ENCODE measurements around the gene ARG2. TPM values are rescaled to one million over a fixed set of nuclear protein-coding genes. Genes with fewer than 3 reads are reported as not detected.
A peak's percentile ranks its signal among the peaks of the same experiment; 100 is the strongest.

ARG2 gene
- total and polyA plus RNA-seq, 2 experiments from 2014 or later: 5.6 to 6.3 TPM

DNA sequence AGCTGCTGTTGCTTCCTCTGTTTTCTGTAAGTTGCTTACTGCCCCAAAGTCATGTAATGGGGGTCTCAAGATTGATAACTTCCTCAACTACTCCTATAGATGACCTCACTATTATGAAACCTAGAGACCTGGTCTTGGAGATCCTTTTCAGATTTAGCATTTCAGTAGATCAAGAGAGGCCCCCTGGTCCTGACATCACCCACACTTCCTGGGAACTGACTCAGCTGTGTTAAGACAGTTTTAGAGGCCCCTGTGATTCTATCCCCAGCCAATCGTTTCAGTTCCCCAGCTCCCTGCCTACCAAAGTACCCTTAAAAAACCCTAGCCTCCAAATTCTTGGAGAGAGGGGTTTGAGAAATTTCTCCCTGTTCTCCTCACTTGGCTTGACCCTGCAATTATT lies 9.2 kb upstream of the ARG2 start:
- H3K27ac ChIP-seq: no peak overlapping the region
- in situ Hi-C loops (cut with MboI): no loop called here
- H3F3A ChIP-seq (ENCODE audit: insufficient read depth): no peaks in the 10 kb centered on the region
- H3K9me2 ChIP-seq (ENCODE audit: insufficient read depth): no peaks in the 10 kb centered on the region
- H3K27me3 ChIP-seq (replicated peaks; ENCODE audit: insufficient read depth): no peaks in the 10 kb centered on the region
- no peaks in the 10 kb centered on the region for H3K9me3 ChIP-seq (ENCODE audit: low read depth)
- H4K20me1 ChIP-seq (ENCODE audit: insufficient read depth): no peaks in the 10 kb centered on the region
- 88 to 95% methylated on average over 1 of the region's 1 CpG for WGBS, 2 experiments (ENCODE audit: low coverage in 1 of 2, low lambda C conversion rate in 2 of 2, missing lambda C conversion rate in 2 of 2)
- no peak overlapping the region for H2AFZ ChIP-seq
- H3K4me3 ChIP-seq: no peak overlapping the region
- H3K9ac ChIP-seq: no peak overlapping the region
- H3K4me1 ChIP-seq (ENCODE audit: insufficient read depth): no peaks in the 10 kb centered on the region
- no peak overlapping the region for H3K4me2 ChIP-seq (ENCODE audit: unreplicated experiment)
- no peak for TF ChIP-seq EZH2 (IDR thresholded peaks at IDR 0.05; ENCODE audit: insufficient read depth, poor library complexity, severe bottlenecking)
- no peak for TF ChIP-seq EZH2phosphoT487 (IDR thresholded peaks at IDR 0.05; ENCODE audit: insufficient read depth, low read depth)
- no peaks in the 10 kb centered on the region for H3K79me2 ChIP-seq (ENCODE audit: insufficient read depth)
- H3K36me3 ChIP-seq (ENCODE audit: low read depth): no peaks in the 10 kb centered on the region
- no peak for DNase-seq

DNA sequence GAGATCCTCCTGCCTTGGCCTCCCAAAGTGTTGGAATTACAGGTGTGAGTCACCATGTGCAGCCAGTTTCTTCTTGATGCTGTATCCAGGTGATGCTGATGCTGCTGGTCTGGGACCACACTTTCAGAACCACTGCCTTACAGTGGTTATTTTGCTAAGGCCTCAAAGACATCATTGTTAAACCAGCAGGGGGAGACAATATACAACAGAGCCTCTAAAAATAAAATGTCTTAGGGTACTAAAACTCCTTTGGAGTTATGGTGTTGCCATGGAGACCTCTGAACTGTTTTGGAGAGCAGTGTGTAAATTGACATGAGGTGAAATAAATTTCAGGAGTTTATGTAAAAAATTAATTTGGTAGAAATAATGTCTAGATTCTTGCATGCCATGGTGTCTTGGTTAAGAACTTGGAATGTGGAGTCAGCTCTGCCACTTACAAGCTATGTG lies 1.1 kb upstream of the ARG2 start:
- H3K9me2 ChIP-seq (ENCODE audit: insufficient read depth): no peaks in the 10 kb centered on the region
- peaks cover 17% of the 10 kb centered on the region for H3K4me1 ChIP-seq (ENCODE audit: insufficient read depth)
- H3K79me2 ChIP-seq (ENCODE audit: insufficient read depth): no peaks in the 10 kb centered on the region
- no peak overlapping the region for H3K4me3 ChIP-seq
- H2AFZ ChIP-seq: no peak overlapping the region
- H3K4me2 ChIP-seq (ENCODE audit: unreplicated experiment): peak overlapping the region; percentile 93
- H3K36me3 ChIP-seq (ENCODE audit: low read depth): no peaks in the 10 kb centered on the region
- H3K27me3 ChIP-seq (replicated peaks; ENCODE audit: insufficient read depth): no peaks in the 10 kb centered on the region
- peak overlapping the region; percentile 63 for H3K27ac ChIP-seq
- H3K9ac ChIP-seq: peak overlapping the region; percentile 77
- H3K9me3 ChIP-seq (ENCODE audit: low read depth): no peaks in the 10 kb centered on the region
- H4K20me1 ChIP-seq (ENCODE audit: insufficient read depth): no peaks in the 10 kb centered on the region
- DNase-seq: peak; percentile 91
- in situ Hi-C loops (cut with MboI): no loop called here
- TF ChIP-seq EZH2 (IDR thresholded peaks at IDR 0.05; ENCODE audit: insufficient read depth, poor library complexity, severe bottlenecking): no peak
- no peak for TF ChIP-seq EZH2phosphoT487 (IDR thresholded peaks at IDR 0.05; ENCODE audit: insufficient read depth, low read depth)
- H3F3A ChIP-seq (ENCODE audit: insufficient read depth): peaks cover 28% of the 10 kb centered on the region

DNA sequence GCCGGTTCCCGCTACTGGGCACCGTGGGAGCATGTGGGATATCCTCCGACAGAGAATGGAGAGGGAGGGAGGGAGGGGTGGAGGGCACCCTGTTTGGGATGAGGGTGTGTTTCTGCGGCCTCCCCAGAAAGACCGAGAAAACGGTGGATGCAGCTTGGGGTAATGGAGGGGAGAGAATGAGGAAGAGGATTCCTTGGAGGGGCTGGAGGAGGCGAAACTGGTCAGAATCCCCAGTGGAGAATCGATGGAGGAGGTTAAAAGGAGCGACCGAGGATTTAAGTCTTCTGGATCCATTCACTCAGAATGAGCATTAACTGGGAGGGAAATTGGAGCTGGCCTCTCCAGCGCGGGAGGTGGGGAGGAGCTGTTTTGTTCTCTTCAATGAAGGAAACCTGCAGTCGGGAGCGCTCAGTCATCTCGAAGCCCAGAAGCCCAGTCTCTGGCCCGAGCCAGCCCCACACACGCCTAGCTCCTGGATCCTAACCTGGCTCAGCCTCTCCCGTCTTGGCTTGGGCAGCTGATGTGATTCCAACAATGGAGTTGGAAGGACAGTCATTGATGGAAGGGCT lies 581 bp downstream of the ARG2 start:
- Histone ChIP-seq H3K36me3 (ENCODE audit: low read depth) (no peaks in the 10 kb centered on the region), H3K4me2 (ENCODE audit: unreplicated experiment) (peak overlapping the region; percentile 93), H3K79me2 (ENCODE audit: insufficient read depth) (no peaks in the 10 kb centered on the region), H3K9me3 (ENCODE audit: low read depth) (no peaks in the 10 kb centered on the region), H3K27me3 (replicated peaks; ENCODE audit: insufficient read depth) (no peaks in the 10 kb centered on the region), H3K9me2 (ENCODE audit: insufficient read depth) (no peaks in the 10 kb centered on the region), H3F3A (ENCODE audit: insufficient read depth) (peaks cover 30% of the 10 kb centered on the region), H3K4me1 (ENCODE audit: insufficient read depth) (peaks cover 17% of the 10 kb centered on the region), H2AFZ (peak overlapping the region; percentile 96), H4K20me1 (ENCODE audit: insufficient read depth) (no peaks in the 10 kb centered on the region), H3K27ac (no peak overlapping the region), H3K9ac (peak overlapping the region; percentile 77), H3K4me3 (peak overlapping the region; percentile 82)
- TF ChIP-seq EZH2 (IDR thresholded peaks at IDR 0.05; ENCODE audit: insufficient read depth, poor library complexity, severe bottlenecking): no peak
- TF ChIP-seq EZH2phosphoT487 (IDR thresholded peaks at IDR 0.05; ENCODE audit: insufficient read depth, low read depth): no peak
- DNase-seq: peak; percentile 48
- in situ Hi-C loops (cut with MboI): no loop called here
- 11 to 12% methylated on average over 15 to 19 of the region's 19 CpGs for WGBS, 2 experiments (ENCODE audit: low coverage in 1 of 2, low lambda C conversion rate in 2 of 2, missing lambda C conversion rate in 2 of 2)

DNA sequence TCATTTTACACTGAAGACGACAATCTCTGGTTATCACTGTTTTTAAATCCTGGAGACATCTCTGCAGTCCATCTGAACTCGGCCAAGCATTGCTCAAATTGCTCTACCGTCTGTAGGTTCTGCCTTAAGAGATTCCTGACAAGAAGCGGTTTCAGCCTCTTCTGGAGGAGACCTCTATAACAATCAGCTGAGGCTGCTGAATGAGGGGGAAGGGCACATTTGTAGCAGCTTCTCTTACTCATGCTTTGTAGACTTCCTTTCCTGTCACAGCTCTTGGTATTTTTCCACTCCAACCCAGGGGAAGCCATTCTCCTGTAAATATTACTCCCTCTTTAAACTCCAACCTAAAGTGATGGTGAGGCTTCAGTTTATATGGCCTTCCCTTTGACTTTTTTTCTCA lies 3.0 kb downstream of the ARG2 start:
- peak overlapping the region; percentile 59 for H3K9ac ChIP-seq
- in situ Hi-C loops (cut with MboI): no loop called here
- WGBS, 2 experiments (ENCODE audit: low coverage in 1 of 2, low lambda C conversion rate in 2 of 2, missing lambda C conversion rate in 2 of 2): 30 to 33% methylated on average over 4 of the region's 4 CpGs
- H4K20me1 ChIP-seq (ENCODE audit: insufficient read depth): no peaks in the 10 kb centered on the region
- no peaks in the 10 kb centered on the region for H3K9me2 ChIP-seq (ENCODE audit: insufficient read depth)
- H3K36me3 ChIP-seq (ENCODE audit: low read depth): no peaks in the 10 kb centered on the region
- no peaks in the 10 kb centered on the region for H3K27me3 ChIP-seq (replicated peaks; ENCODE audit: insufficient read depth)
- peaks cover 17% of the 10 kb centered on the region for H3K4me1 ChIP-seq (ENCODE audit: insufficient read depth)
- DNase-seq: peak; percentile 91
- no peaks in the 10 kb centered on the region for H3K79me2 ChIP-seq (ENCODE audit: insufficient read depth)
- H3K4me3 ChIP-seq: peak overlapping the region; percentile 29
- H2AFZ ChIP-seq: peak overlapping the region; percentile 79
- H3K27ac ChIP-seq: peak overlapping the region; percentile 83
- peak overlapping the region; percentile 72 for H3K4me2 ChIP-seq (ENCODE audit: unreplicated experiment)
- H3K9me3 ChIP-seq (ENCODE audit: low read depth): no peaks in the 10 kb centered on the region
- TF ChIP-seq EZH2 (IDR thresholded peaks at IDR 0.05; ENCODE audit: insufficient read depth, poor library complexity, severe bottlenecking) (no peak), EZH2phosphoT487 (IDR thresholded peaks at IDR 0.05; ENCODE audit: insufficient read depth, low read depth) (no peak)
- peaks cover 30% of the 10 kb centered on the region for H3F3A ChIP-seq (ENCODE audit: insufficient read depth)
